Endothelial cell of umbilical vein (primary cell): ENCODE measurements around the gene FGF2. TPM values are rescaled to one million over a fixed set of nuclear protein-coding genes. Genes with fewer than 3 reads are reported as not detected.
A peak's percentile ranks its signal among the peaks of the same experiment; 100 is the strongest.

ENCODE experiments used
- BruUV-seq: library from RNA; stranded (reverse); fragments of 400-500 nt; replicated peaks from 2 replicates; lab custom pipeline; 2021; lab: Mats Ljungman, UMichigan
- CTCF ChIA-PET: fragments of 300-600, 350-600 bp; sonication (Branson Sonifier 250); formaldehyde crosslinking; loops from one replicate; lab custom pipeline; 2021; ENCODE audit warnings: antibody characterized with exemption, inconsistent platforms; lab: Charles Lee
- POLR2A ChIA-PET: fragments of 300-600, 350-600 bp; sonication (Branson Sonifier 250); formaldehyde crosslinking; loops from one replicate; lab custom pipeline; 2021; ENCODE audit warnings: antibody characterized with exemption, inconsistent platforms; lab: Charles Lee
- DNase-seq: peaks from one replicate; pipeline ENCODE4 v3.0.0-alpha.2; 2011; ENCODE audit warnings: low read depth, low spot score
- FAIRE-seq: peaks from 2 replicates; lab custom pipeline; 2011; peaks lifted over from hg19 to GRCh38; lab: Jason Lieb, UNC
- H2AFZ ChIP-seq: 2 replicates; pipeline ENCODE4 v1.6.0; 2012; ENCODE audit warnings: low read depth, low read length, control low read depth, inconsistent platforms
- H3K27ac ChIP-seq: 2 replicates; pipeline ENCODE4 v1.5.1; 2011; ENCODE audit warnings: low read depth, mild to moderate bottlenecking, control low read depth, low read length, moderate library complexity; ENCODE audit not compliant: insufficient read depth
- H3K27me3 ChIP-seq, 2 experiments: 2 replicates each; pipeline versions ENCODE4 v1.6.0 to v1.6.1; 2011; ENCODE audit warnings: low read length in 2 of 2, mixed read lengths in 1 of 2; ENCODE audit not compliant: control insufficient read depth in 2 of 2, insufficient read depth in 2 of 2
- H3K36me3 ChIP-seq, 2 experiments: 2 replicates in 1 of 2; 3 replicates in 1 of 2; pipeline ENCODE4 v1.5.1; 2011; ENCODE audit warnings: low read length in 2 of 2, mild to moderate bottlenecking in 1 of 2, moderate library complexity in 1 of 2; ENCODE audit not compliant: control insufficient read depth in 2 of 2, insufficient read depth in 2 of 2; ENCODE audit errors: extremely low read depth in 1 of 2
- H3K4me1 ChIP-seq: 3 replicates; pipeline ENCODE4 v1.5.1; 2011; ENCODE audit warnings: mild to moderate bottlenecking, low read length; ENCODE audit not compliant: control insufficient read depth, insufficient read depth; ENCODE audit errors: extremely low read depth
- H3K4me2 ChIP-seq: 2 replicates; pipeline ENCODE4 v1.6.1; 2011; ENCODE audit warnings: low read length, control low read depth, mixed read lengths; ENCODE audit not compliant: insufficient read depth
- H3K4me3 ChIP-seq, 3 experiments: fragments of 200-600 bp in 1 of 3; sonication (generic), shearing (Covaris generic) in 1 of 3; replicated peaks in 1 of 3; 2 replicates each; pipeline ENCODE4 v1.5.1; 2011 to 2016; ENCODE audit warnings: control low read depth in 3 of 3, low read length in 3 of 3, mild to moderate bottlenecking in 2 of 3, inconsistent platforms in 1 of 3, low read depth in 1 of 3, moderate library complexity in 1 of 3; ENCODE audit not compliant: insufficient read depth in 1 of 3
- H3K79me2 ChIP-seq: 2 replicates; pipeline ENCODE4 v1.6.0; 2012; ENCODE audit warnings: low read length, inconsistent platforms; ENCODE audit not compliant: control insufficient read depth, insufficient read depth
- H3K9ac ChIP-seq: replicated peaks from 2 replicates; pipeline ENCODE3; 2011; ENCODE audit warnings: low read length, control low read depth; ENCODE audit not compliant: insufficient read depth; ENCODE audit errors: extremely low read depth
- H3K9me1 ChIP-seq: replicated peaks from 3 replicates; pipeline ENCODE4 v1.6.0; 2011; ENCODE audit warnings: mild to moderate bottlenecking, low read length; ENCODE audit not compliant: control insufficient read depth, insufficient read depth; ENCODE audit errors: extremely low read depth
- H3K9me3 ChIP-seq: replicated peaks from 2 replicates; pipeline ENCODE4 v1.5.1; 2012; ENCODE audit warnings: low read length, inconsistent platforms; ENCODE audit not compliant: control insufficient read depth, insufficient read depth
- H4K20me1 ChIP-seq: replicated peaks from 2 replicates; pipeline ENCODE3; 2011; ENCODE audit warnings: mild to moderate bottlenecking, low read length; ENCODE audit not compliant: control insufficient read depth, insufficient read depth; ENCODE audit errors: extremely low read depth
- CTCF ChIP-seq, 2 donors: IDR thresholded peaks; 1 replicate in 1 of 2; 2 replicates in 1 of 2; pipeline ENCODE4 v1.5.1; 2011; ENCODE audit warnings: low read length in 2 of 2, mild to moderate bottlenecking in 2 of 2, moderate library complexity in 2 of 2, control low read depth in 1 of 2, inconsistent platforms in 1 of 2, low read depth in 1 of 2; ENCODE audit not compliant: insufficient read depth in 1 of 2; ENCODE audit errors: extremely low read depth in 1 of 2
- FOS ChIP-seq: IDR thresholded peaks from 2 replicates; pipeline ENCODE4 v1.6.1; 2011; ENCODE audit warnings: mild to moderate bottlenecking, low read length, moderate library complexity, borderline replicate concordance; ENCODE audit not compliant: insufficient read depth
- GATA2 ChIP-seq: IDR thresholded peaks from 2 replicates; pipeline ENCODE4 v1.7.0; 2011; ENCODE audit warnings: low read depth, mild to moderate bottlenecking, moderate library complexity, mixed read lengths, low read length; ENCODE audit not compliant: insufficient read length, insufficient read depth
- JUN ChIP-seq: IDR thresholded peaks from 2 replicates; pipeline ENCODE4 v1.6.1; 2011; ENCODE audit warnings: borderline replicate concordance, low read depth; ENCODE audit not compliant: insufficient read length, insufficient read depth
- MYC ChIP-seq: IDR thresholded peaks from one replicate; pipeline ENCODE4 v1.6.1; 2011; ENCODE audit warnings: mild to moderate bottlenecking, low read depth, low read length
- POLR2A ChIP-seq: IDR thresholded peaks from 2 replicates; pipeline ENCODE4 v1.6.1; 2012; ENCODE audit warnings: low read depth, mild to moderate bottlenecking, control low read depth, low read length
- POLR2AphosphoS5 ChIP-seq: IDR thresholded peaks from 2 replicates; pipeline ENCODE4 v1.6.1; 2012; ENCODE audit warnings: low read depth, mild to moderate bottlenecking, control low read depth, low read length, moderate library complexity; ENCODE audit not compliant: insufficient read depth
- dilution Hi-C: fragments of 300-500 bp; cut with MboI; formaldehyde crosslinking; loops from one replicate; pipeline ENCODE4 v1.15.0; 2019; ENCODE audit warnings: low sequenced_read_pairs; ENCODE audit not compliant: extremely low pct_ligation_motif_present
- intact Hi-C: fragments of 100-400 bp; cut with micrococcal nuclease; formaldehyde crosslinking; loops from one replicate; pipeline ENCODE4 v1.10.0; 2022
- polyA plus RNA-seq, 4 experiments: library from polyadenylated mRNA; depleted of rRNA in 3 of 4; stranded (reverse) in 3 of 4; unstranded in 1 of 4; fragments of >200 nt; gene quantifications; 2 replicates each; pipeline versions ENCODE4 v1.2.1 to v1.2.3, GENCODE V29; 2011 to 2012; ENCODE audit warnings: missing spikeins in 1 of 4
- total RNA-seq: library from RNA; stranded (reverse); gene quantifications from 2 replicates; pipeline ENCODE4 v1.2.3, GENCODE V29; 2021
- TF ChIP-seq, protein P1 (sequence below): IDR thresholded peaks from 2 replicates; pipeline ENCODE4 v1.6.1; 2011; ENCODE audit not compliant: insufficient read depth, insufficient read length

FGF2 gene
- total and polyA plus RNA-seq, 2 donors (not counting 3 experiments of a cell fraction or from before 2014, with no cell fraction given) = 4.6 to 23.9 TPM

GRCh38 chr4:122889726-122890125, 63.1 kb downstream of the FGF2 start:
- no peak for TF ChIP-seq POLR2AphosphoS5
- no peak for TF ChIP-seq POLR2A
- TF ChIP-seq FOS = no peak
- no peak for TF ChIP-seq JUN
- TF ChIP-seq CTCF (IDR thresholded peaks at IDR 0.05; ENCODE audit: extremely low read depth in 1 of 2, insufficient read depth in 1 of 2, low read depth in 1 of 2, low read length in 2 of 2) = no peak
- TF ChIP-seq GATA2 = peak; percentile 2
- TF ChIP-seq, protein P1, sequence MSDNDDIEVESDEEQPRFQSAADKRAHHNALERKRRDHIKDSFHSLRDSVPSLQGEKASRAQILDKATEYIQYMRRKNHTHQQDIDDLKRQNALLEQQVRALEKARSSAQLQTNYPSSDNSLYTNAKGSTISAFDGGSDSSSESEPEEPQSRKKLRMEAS = no peak
- no peak for TF ChIP-seq MYC
- no peaks in the 10 kb centered on the region for H3K9me3 ChIP-seq
- no peaks in the 10 kb centered on the region for H3K9me1 ChIP-seq
- peak; percentile 71 for FAIRE-seq
- no peak for DNase-seq
- H3K9ac ChIP-seq = peak overlapping the region; percentile 29
- H3K4me3 ChIP-seq = no peak overlapping the region
- ChIA-PET CTCF (interaction anchor here (0.7 to 2.3 kb wide), 3 partner anchors 38 to 157 kb away, joined by 3 to 6 read pairs (median 6); partner anchors contain the start of gene BBS12), POLR2A (interaction anchor here (0.6 kb wide), 1 partner anchor 71 kb away, joined by 5 read pairs; no protein-coding TSS in a partner anchor)
- H3K4me2 ChIP-seq = peak overlapping the region; percentile 70
- BruUV-seq = no TSS peak
- H2AFZ ChIP-seq = peak overlapping the region; percentile 3
- H3K4me1 ChIP-seq = peaks cover 22% of the 10 kb centered on the region
- dilution Hi-C loops (no loop called here), intact Hi-C loops (loop anchor here (2.0 kb wide), 1 partner anchor 63 kb away; the partner anchor contains the start of gene FGF2)
- H3K79me2 ChIP-seq = no peaks in the 10 kb centered on the region
- peaks cover 0 to 5% of the 10 kb centered on the region in 2 experiments for H3K36me3 ChIP-seq
- H3K27me3 ChIP-seq = no peaks in the 10 kb centered on the region
- peak overlapping the region; percentile 66 for H3K27ac ChIP-seq
- no peaks in the 10 kb centered on the region for H4K20me1 ChIP-seq
